SHP77 treated with DMSO at 0.1 percent for 48 hours (cell line): ENCODE data around the gene TPRN.
A peak's percentile ranks its signal among the peaks of the same experiment; 100 is the strongest.

Source experiments
- DNase-seq: peaks from one replicate; lab custom pipeline; 2025; lab: John Stamatoyannopoulos, UW

The TPRN gene

GRCh38 chr9:137160716-137161557, 39.6 kb downstream of the TPRN start:
- DNase-seq: no peak

- no peak for DNase-seq
Measured at GRCh38 chr9:137160054-137160425, 40.5 kb downstream of the TPRN start.

DNA sequence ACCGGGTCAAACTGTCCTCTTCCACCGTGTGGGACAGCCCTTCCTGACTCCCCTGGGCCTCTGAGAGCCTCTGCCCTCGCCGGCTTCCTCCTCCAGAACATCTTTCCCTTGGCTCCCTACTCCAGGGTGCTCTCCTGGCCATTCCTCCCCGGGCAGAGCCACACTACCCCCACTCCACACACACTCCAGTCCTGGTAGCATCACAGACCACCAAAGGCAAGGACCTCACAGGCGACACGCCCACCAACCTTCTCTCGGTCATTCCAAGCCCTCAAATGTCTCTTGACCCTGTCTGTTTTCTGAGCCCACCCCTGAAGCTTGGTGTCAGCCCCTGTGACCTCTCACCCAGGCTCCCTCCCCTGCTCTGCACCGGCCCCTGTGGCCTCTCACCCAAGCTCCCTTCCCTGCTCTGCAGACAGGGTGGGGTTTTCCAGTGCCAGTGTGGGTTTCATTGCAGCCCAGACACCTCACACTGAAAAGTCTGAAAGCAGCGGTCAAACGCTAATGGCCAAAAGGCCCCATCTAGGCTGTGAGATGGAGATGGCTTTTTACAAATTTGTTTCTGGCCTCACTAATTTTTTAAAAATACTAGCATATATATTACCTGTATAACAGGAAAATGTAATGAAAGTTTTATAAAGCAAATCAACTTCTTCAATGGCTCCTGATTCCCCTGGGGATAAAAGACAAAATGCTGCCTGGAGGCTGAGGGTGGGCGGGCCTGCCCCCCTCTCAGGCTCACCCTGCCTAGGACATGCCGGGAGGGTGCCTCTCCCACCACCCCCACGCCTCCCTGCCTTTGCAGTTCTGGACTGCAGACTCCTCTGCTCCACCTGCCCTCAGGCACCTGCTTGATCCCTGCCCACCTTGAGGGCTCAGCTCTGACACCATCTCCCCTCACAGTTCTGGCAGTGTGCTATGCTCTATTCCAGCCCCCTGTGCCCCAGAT, 41.2 kb downstream of the TPRN start:
- no peak for DNase-seq

DNA sequence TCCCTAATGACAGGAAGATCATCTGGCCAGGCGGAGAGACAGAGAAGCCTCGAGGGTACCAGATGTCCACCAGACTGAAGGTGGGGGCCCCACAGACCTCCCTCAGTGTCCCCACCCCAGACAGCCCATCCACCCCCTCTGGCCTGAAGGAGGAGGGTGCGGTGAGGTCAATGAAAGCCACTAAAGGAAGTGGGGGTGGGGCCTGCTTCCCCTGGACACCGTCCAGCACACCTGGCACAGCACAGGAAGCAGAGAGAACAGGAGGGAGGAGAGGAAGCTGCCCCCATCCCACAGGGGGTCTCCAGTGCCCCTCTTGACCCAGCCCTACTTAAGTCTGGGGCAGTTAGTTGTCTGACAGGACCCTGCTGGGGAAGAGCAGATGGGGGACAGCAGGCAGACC, 41.9 kb downstream of the TPRN start:
- no peak for DNase-seq

GRCh38 chr9:137157618-137158415, 42.7 kb downstream of the TPRN start:
- DNase-seq: no peak

DNA sequence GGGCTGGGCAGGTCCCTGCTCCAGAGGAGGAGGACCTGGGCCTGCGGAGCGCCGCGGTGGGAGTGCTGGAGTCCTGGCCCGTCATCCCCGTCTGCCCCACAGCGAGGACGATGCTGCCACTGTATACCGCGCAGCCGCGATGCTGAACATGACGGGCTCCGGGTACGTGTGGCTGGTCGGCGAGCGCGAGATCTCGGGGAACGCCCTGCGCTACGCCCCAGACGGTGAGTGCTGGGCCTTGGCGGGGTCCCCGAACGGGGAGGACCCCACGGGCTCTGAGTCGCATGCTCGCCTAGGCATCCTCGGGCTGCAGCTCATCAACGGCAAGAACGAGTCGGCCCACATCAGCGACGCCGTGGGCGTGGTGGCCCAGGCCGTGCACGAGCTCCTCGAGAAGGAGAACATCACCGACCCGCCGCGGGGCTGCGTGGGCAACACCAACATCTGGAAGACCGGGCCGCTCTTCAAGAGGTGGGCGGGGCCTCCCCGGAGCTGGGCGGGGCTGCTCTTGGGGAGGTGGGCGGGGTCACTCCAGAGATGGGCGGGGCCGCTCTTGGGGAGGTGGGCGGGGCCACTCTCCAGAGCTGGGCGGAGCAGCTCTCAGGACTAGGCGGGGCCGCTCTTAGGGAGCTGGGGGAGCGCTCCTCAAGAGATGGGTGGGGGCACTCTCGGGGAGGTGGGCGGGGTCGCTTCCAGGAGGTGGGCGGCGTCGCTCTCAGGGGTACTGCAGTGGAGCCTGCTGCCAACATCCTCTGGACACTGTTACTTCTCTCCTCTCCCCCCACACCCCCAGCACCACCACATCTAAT, 43.8 kb downstream of the TPRN start:
- DNase-seq: no peak

GRCh38 chr9:137152844-137153405, 47.6 kb downstream of the TPRN start:
- no peak for DNase-seq

DNA sequence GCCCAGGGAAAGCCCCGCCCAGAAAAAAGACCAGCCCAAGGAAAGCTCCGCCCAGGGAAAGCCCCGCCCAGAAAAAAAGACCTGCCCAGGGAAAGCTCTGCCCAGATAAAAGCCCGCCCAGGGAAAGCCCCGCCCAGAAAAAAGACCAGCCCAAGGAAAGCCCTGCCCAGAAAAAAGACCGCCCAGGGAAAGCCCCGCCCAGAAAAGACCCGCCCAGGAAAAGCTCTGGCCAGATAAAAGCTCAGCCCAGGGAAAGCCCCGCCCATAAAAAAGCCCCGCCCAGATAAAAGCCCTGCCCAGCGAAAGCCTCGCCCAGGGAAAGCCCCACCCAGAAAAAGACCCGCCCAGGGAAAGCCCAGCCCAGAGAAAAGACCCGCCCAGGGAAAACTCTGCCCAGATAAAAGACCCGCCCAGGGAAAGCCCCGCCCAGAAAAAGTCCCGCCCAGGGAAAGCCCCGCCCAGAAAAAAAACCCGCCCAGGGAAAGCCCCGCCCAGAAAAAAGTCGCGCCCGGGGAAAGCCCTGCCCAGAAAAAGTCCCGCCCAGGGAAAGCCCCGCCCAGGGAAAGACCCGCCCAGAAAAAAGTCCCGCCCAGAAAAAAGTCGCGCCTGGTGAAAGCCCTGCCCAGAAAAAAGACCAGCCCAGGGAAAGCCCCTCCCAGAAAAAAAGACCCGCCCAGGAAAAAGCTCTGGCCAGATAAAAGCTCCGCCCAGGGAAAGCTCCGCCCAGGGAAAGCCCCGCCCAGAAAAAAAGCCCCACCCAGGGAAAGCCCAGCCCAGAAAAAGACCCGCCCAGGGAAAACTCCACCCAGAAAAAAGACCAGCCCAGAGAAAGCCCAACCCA, 49.7 kb downstream of the TPRN start:
- DNase-seq: peak; percentile 83

GRCh38 chr9:137149942-137150616, 50.5 kb downstream of the TPRN start:
- peak; percentile 83 for DNase-seq

DNA sequence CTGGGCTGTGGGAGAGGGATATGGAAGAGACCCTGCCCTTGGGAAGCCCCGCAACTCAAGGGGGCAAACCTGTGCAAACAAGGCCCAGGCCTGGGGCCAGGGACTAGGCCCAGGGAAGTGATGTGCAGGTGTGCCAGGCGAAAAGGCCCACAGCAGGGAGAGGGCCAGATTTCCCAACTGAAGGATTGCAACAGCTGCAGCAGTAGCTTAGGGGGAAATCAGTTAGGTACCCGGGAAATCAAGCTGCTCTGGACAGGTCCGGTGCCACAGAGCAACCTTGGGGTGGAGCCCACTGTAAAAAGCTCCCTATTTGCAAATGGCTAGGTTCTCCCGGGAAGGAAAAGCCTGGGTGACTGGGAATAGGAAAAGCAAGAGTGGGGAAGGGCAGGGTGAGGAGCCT, 51.2 kb downstream of the TPRN start:
- no peak for DNase-seq

- no peak for DNase-seq
Measured at GRCh38 chr9:137148661-137149060, 51.9 kb downstream of the TPRN start.

- DNase-seq: no peak
Measured at GRCh38 chr9:137148242-137148641, 52.3 kb downstream of the TPRN start.

GRCh38 chr9:137147793-137148160, 52.8 kb downstream of the TPRN start:
- DNase-seq: no peak

- no peak for DNase-seq
Measured at GRCh38 chr9:137147091-137147792, 53.3 kb downstream of the TPRN start.

DNA sequence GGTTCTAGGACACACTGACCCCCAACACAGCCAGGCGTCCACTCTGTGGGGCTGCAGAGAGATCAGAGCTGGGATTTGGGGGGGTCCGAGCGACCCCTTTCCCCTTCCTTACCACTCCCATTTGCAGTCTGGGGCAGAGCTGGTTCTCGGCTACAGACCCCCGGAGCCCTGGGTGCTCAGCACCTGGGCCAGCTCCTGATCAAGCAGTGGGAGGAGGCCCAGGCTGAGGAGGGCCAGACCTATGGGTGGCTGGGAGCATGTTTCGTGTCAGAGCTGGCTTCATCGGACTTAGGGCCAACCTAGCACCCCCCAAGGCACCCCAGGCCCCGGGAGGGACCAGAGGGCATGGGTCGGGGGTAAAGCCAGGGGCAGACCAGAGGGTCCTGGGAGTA, 54.0 kb downstream of the TPRN start:
- DNase-seq: no peak

DNA sequence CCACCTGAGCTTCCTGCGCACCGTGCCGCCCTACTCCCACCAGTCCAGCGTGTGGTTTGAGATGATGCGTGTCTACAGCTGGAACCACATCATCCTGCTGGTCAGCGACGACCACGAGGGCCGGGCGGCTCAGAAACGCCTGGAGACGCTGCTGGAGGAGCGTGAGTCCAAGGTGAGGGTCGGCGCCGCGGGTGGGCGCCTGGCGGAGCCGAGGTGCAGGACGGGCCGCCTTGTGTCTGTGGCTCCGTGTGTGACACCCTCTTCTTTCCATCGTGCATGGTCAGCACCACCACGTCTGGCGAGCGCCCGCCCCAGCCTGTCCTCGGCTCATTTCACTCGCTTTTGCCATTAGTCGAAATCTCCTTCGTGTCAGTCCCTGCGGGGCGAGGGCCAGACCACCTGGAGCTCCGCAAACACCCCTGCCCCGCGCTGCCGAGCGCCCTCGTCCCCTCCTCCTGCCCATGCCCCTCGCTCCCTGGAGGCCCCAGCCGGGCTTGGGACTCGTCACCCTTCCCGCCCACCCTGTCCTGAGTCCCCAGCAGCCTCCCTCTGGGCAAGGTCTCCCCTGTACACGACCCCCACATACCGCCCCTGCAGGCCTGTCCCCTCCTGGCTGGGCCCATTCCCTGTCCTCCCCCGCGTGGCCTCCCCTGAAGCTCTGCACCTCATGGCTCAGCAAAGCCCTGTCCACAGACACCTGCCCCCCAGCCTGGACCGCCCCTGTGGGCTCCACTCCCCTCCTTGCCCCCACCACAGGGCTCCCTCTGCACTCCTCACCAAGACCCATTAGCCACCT, 54.6 kb downstream of the TPRN start:
- DNase-seq: no peak

DNA sequence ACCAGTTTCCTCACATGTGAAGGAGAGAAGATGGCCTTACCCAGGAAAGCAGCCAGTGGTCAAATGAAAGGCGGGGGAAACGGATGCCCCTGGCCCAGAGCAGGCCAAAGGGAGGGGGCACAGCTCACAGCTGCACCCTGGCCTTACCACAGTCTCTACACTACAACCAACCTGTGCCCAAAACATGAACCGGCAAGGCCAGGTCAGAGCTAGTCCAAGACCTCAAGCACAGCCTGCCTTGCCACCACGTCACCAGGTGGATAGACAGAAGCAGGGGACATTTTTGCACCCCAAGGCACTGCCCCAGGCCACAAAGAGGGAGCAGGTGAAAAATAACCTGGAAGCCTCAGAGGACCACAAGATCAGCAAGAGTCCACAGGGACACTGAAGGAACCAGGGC, 57.1 kb downstream of the TPRN start:
- DNase-seq: no peak
